AG09319 (cell line): ENCODE measurements around the gene CSK.

Experiments
- DNase-seq: peaks from one replicate; pipeline ENCODE4 v3.0.0-alpha.2; 2010; ENCODE audit warnings: low read depth; ENCODE audit errors: extremely low read depth
- TF ChIP-seq, protein P1 (sequence below): IDR thresholded peaks from 2 replicates; pipeline ENCODE4 v1.5.1; 2011; ENCODE audit warnings: low read depth, mild to moderate bottlenecking, inconsistent platforms, low read length, moderate library complexity

Gene CSK

DNA sequence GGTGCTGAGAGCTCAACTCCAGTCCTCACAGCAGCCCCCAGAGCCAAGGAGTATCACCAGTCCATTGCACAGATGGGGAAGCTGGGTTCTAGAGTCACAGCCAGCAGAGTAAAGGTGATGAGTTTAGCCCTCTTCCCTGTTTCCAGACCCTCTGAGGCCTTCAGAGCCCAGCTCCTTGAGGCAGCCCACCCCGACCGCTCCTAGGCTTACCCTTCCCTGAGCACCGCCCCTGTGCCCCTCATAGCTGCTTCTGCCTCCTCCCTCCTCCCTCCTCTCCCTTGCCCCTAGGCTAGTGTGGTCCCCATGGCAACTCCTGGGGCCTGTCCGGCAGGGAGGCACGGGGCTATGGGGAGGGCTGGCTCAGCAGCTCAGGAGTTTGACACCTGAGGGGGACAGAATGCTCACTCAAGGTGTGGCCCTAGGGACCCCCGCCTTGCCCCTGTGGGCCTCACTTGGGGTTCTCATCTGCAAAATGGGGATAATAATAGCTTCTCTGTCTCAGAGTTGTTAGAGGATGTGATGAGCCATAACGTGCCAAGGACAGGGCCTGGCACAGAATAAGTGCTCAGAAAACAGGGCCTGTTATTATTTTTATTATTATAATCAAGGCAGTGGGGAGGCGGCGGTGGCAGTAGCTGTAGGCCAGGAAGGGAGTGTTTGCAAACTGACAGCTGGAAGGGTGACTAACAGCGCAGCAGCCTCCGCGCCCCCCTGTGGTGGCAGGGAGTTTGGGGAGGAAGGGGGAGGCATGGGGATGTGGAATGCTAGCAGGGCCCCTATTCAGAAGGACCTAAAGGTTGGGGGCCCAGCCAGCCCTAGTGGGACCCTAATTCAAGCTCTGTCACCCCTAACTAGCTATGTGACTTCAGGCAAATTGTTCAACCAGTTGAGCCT, 11.5 kb downstream of the CSK start:
- no peak for DNase-seq
- TF ChIP-seq, protein P1, sequence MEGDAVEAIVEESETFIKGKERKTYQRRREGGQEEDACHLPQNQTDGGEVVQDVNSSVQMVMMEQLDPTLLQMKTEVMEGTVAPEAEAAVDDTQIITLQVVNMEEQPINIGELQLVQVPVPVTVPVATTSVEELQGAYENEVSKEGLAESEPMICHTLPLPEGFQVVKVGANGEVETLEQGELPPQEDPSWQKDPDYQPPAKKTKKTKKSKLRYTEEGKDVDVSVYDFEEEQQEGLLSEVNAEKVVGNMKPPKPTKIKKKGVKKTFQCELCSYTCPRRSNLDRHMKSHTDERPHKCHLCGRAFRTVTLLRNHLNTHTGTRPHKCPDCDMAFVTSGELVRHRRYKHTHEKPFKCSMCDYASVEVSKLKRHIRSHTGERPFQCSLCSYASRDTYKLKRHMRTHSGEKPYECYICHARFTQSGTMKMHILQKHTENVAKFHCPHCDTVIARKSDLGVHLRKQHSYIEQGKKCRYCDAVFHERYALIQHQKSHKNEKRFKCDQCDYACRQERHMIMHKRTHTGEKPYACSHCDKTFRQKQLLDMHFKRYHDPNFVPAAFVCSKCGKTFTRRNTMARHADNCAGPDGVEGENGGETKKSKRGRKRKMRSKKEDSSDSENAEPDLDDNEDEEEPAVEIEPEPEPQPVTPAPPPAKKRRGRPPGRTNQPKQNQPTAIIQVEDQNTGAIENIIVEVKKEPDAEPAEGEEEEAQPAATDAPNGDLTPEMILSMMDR, result no peak

DNA sequence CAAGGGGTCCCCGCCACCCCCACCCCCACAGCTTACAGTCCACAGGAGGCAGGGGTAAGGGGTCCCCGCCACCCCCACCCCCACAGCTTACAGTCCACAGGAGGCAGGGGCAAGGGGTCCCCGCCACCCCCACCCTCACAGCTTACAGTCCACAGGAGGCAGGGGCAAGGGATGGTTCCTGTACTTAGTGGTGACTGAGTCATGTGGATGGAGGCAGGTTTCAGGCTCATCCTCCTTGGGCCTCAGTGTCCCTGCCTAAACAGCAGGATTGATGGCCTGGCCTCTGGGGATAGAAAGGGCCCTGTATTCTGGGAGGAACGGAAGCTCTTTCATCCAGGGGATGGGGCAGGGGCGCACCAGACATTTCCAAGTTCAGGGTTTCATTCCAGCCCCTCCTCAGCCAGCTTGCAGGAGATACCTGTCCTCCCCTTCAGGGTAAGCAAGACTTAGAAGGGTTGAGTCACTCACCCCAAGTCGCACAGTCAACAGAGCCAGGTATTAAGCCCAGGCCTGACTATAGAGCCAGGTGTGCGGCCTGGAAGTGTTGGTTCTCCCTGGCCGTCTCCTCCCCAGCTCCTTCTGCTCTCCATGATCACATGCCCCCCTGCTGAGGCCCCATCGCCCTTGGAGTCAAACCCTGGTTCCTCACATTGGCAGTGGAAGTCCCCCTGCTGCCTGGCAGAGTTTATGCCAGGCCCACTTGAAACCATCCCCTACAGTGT, 12.5 kb downstream of the CSK start:
- TF ChIP-seq, protein P1, result no peak
- no peak for DNase-seq

DNA sequence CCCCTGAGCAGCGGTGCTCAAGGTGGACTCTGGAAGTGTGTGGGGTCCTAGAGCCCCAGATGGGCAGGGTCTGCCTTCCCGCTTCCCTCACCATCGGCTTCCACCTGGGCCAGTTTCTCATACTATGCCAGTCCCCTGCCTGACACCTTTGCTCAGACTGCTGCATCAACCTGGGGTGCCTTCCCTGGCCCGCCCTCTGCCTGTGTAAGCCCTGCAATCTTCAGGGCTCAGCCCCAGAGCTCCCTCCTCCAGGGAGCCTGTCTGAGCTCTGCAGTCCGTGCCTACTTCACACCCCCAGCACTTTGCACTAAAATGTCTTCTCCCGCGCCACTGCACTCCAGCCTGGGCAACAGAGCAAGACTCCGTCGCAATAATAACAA, 13.1 kb downstream of the CSK start:
- DNase-seq, result no peak
- TF ChIP-seq, protein P1, result no peak

DNA sequence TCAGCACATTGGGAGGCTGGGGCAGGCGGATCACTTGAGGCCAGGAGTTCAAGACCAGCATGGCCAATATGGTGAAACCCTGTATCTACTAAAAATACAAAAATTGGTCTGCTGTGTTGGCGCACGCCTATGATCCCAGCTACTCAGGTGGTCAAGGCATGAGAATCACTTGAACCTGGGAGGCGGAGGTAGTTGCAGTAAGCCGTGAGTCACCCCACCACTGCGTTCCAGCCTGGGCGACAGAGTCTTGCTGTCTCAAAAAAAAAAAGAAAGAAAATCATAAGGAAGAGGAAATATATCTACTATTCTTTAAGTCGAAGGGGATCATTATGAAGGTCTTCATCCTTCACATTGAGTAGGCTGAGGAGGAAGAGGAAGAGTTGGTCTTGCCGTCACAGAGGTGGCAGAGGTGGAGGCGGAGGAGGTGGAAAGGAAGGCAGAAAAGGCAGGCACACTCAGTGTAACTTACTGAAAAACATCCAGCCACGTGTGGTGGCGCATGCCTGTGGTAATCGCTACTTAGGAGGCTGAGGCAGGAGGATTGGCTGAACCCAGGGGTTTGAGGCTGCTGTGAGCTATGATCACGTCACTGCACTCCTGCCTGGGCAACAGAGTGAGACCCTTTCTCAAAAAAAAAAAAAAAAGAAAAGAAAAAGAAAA, 14.2 kb downstream of the CSK start:
- no peak for DNase-seq
- TF ChIP-seq, protein P1, result no peak

DNA sequence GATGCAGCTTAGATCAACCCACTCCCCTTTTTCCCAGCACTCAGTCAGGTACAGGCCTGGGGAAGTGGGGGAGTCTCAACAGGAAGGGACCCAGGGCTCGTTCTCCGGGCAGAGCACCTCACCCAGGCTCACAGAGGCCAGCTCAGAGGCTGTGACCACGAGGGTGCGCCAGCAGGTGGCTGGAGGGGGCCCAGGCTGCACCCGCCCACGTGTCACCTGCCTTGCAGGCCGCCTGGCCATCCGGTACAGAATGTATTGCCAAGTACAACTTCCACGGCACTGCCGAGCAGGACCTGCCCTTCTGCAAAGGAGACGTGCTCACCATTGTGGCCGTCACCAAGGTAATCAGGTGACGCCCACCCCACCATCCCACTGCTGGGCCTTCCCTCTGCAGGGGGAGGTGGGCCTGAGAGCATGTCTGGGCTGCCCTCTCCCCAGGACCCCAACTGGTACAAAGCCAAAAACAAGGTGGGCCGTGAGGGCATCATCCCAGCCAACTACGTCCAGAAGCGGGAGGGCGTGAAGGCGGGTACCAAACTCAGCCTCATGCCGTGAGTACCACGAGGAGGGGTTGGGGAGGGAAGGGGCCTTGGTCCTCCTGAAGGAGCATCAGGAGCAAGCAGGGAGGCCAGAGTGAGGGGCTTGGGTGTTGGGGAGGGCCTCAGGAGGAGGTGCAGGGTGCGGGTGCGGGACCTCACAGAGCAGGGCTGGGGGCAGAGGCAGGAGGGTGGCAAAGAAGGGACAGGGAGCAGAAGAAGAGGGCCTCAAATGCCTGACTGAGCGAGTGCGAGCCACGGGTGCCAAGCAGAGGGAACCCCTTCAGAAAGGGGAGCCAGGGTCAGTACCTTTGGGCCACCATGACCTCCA, 16.7 kb downstream of the CSK start:
- DNase-seq, result no peak

DNA sequence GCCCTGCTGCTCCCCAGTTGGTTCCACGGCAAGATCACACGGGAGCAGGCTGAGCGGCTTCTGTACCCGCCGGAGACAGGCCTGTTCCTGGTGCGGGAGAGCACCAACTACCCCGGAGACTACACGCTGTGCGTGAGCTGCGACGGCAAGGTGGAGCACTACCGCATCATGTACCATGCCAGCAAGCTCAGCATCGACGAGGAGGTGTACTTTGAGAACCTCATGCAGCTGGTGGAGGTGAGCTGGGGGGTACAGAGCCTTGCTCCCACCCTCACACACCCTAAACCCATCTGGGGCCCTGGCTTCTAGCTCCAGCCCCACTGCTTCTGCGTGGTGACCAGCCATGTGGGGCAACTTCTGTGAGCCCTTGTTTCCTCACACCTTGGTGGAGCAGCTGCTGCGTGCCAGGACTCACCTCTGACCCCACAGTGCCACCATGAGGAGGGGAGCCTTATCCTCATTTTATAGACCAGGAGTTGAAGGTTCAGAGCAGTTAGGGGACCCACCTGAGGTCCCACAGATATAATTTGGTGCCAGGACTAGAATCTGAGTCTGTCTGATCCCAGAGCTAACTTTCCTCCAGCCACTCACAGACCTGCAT, 17.5 kb downstream of the CSK start:
- TF ChIP-seq, protein P1, result no peak
- no peak for DNase-seq

More for the DNA sequence above, 16.7 kb downstream of the CSK start:
- TF ChIP-seq, protein P1, result no peak
